NCI-H2196 (cell line): ENCODE measurements around the gene PKNOX2.

Experiments
- DNase-seq: peaks from one replicate; lab custom pipeline; 2025; ENCODE audit not compliant: unreplicated experiment; lab: John Stamatoyannopoulos, UW

PKNOX2 gene

GRCh38 chr11:125351033-125351867, 186.7 kb downstream of the PKNOX2 start:
- no peak for DNase-seq

DNA sequence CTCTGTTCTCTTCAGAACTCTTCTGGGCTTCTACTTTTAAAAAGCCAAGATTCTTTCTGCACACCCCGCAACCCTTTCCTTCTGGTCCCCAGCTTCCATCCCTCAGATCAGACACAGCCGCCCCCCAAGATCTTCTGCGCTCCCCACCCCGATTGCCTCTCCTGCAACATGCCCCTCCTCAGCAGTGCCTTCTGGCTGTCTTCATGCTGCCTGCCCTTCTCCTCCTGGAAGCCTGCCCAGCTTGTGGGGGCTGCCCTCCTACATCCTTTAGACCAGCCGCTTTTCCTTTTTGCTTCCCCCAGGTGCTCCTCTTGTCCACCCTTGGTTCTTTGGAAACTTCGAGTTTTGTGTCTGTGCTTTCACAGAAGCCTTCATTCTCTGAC, 187.3 kb downstream of the PKNOX2 start:
- DNase-seq: no peak

- DNase-seq: no peak
Observed at GRCh38 chr11:125356797-125357196, 192.2 kb downstream of the PKNOX2 start.

DNA sequence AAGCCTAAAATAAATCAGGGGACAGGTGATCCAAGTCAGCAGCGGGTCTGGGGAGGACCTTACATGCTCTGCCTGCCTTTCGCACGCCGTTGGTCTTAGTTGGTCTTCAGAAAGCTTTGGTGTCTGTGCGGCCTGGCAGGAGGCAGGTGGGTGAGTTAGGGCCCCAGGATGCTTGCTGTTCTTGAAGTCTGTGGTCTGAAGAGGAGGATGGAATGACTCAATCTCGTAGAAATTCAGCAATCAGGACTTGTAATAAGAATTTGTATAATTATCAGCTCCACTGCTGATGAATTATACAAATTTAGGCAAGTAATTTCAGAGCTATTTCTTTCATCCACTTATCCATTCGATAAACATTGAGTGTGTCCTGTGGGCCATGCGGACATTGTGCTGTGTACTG, 193.0 kb downstream of the PKNOX2 start:
- no peak for DNase-seq

DNA sequence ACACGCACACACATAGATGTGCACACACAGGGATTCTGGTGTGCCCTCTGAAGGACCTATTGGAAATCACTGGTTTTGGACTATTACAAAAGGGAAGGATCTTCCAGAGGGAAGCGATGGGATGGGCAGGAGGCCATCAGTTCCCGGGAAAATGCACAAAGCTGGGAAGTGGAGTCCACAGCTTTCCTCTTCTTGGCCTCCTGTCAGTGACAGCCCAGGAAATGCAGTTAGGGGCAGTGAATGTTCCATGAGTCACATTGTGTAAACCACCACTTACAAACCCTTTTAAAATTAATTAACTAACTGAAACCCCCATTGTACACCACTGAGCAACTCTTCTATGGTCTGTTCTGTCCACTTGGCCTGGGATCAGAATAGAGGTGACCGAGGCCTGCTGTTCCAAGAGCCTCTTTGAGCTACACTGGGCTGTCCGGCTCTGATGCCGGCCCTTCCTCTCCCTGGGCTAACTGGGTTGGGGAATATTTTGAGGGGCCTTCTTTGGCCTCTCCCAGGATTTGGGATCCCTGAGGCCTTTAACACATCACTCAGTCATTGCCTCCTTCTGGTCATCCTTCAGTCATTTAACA, 193.8 kb downstream of the PKNOX2 start:
- no peak for DNase-seq

- no peak for DNase-seq
Observed at GRCh38 chr11:125359130-125359529, 194.6 kb downstream of the PKNOX2 start.

DNA sequence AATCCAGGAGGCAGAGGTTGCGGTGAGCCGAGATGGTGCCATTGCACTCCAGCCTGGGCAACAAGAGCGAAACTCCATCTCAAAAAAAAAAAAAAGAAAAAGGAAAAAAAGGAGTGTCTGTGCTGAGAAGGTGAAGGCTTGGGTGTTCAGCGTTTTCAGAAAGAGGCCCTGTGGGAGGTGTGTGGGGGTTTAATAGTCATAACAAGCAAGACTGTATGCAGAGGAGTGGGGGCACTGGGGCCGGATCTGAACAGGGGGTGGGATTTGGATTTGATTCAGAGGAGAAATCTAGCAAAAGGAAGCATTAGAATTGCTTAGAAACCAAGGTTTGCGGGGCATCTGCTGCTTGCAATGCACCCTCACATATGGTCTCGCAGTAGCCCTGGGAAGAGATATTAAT, 195.5 kb downstream of the PKNOX2 start:
- no peak for DNase-seq

DNA sequence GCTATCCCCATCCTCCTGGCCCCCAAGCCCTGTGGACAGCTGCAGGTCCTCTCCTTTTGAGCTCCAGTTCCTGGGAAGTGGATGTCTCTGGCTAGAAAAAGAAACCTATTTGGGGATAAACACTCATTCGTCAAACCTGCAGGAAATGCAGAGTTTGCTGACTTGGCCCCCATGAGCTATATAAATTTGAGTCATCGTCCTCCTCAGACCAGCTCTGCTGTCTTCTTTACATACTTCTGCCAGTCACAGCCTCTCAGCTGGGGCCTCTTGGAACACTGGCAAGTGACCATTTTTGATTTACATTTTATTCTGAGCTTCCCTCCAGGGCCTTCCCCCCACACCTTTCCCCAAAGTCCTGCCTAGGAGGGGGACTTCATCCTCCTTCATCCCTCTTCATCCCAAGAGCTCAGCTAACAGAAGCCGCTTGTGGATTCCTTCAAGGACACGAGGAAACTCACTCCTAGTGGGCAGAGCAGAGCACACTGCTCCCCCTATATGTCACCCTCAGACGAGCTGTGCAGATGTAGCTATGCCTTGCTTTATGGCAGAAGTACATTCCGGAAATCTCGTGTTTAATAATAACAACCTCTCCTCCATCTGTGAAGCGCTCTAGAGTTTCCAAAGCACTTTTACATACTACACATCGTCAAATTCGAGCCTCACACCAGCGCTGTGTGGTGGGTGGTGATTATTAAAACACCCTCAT, 199.7 kb downstream of the PKNOX2 start:
- DNase-seq: no peak

DNA sequence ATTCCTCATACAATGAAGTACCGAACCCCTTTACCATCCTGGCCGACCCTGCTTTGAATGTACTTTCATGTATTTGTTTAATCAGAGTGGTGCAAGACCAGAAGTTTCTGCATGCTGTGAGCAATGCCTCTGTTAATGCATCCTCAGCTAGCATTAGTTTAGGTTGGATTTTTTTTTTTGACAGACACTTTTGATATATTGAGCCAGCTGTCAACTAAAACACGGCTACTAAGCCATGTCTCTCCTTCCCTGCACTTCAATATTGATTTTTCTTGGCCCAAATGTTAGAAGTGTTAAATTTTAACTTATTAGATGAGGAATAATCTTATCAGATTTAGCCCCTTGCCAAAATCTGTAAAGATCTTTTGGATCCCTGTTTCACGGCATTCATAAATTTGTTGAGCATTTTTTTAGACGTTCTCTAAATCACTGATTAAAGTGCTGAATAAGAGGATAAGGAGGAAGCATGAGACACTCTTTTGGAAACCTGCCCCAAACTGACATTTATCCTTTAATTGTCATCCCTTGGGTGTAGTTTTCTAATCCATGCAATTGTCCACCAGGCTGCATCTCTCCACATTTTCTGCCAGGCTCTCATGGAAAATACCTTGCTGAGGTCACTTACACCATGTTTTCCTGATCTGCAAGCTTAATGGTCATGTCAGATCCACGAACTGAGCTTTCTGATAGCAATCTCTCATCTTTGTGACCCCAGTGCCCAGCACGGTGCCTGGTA, 200.8 kb downstream of the PKNOX2 start:
- DNase-seq: no peak

GRCh38 chr11:125367710-125368109, 203.2 kb downstream of the PKNOX2 start:
- no peak for DNase-seq

DNA sequence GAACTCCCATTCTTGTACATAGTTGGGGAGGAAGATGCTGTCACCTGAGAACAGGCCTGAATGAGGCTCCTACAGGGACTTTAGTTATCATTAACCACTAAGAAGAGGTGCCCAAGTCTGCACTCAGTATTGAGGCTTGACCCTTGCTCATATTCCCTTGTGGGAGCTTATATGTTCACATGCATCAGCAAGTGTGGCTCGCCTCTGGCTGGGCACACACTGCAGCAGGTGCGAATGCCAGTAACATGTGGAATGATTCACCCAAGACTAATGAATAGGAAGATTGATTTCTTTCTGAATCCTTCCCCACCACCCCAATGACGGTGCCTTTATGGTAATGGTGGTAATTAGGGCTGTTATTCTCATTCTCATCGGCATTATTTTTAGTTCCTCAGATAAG, 204.2 kb downstream of the PKNOX2 start:
- DNase-seq: no peak

- DNase-seq: no peak
Observed at GRCh38 chr11:125369808-125370207, 205.3 kb downstream of the PKNOX2 start.

- no peak for DNase-seq
Observed at GRCh38 chr11:125370561-125371389, 206.2 kb downstream of the PKNOX2 start.

GRCh38 chr11:125371431-125371935, 206.9 kb downstream of the PKNOX2 start:
- peak; percentile 55 for DNase-seq

- DNase-seq: no peak
Observed at GRCh38 chr11:125372088-125372487, 207.5 kb downstream of the PKNOX2 start.

DNA sequence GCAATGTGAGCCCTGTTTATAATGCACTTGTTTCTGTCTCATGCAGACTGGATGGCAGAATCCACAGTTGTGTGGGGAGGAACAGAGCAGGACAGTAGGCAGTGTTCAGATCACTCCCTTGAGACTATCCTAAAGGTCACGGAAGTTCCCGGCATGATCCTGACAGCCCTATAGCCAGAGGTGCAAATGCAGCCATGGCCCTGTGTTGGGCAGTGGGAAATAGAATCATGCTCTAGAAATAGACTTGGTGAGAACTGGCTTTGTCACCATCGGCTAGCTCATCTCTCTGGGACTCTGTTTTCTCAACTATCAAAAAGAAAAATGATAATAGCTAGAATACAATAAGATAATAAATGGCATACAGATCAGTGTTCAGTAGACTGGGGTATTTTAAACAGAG, 208.4 kb downstream of the PKNOX2 start:
- DNase-seq: no peak

DNA sequence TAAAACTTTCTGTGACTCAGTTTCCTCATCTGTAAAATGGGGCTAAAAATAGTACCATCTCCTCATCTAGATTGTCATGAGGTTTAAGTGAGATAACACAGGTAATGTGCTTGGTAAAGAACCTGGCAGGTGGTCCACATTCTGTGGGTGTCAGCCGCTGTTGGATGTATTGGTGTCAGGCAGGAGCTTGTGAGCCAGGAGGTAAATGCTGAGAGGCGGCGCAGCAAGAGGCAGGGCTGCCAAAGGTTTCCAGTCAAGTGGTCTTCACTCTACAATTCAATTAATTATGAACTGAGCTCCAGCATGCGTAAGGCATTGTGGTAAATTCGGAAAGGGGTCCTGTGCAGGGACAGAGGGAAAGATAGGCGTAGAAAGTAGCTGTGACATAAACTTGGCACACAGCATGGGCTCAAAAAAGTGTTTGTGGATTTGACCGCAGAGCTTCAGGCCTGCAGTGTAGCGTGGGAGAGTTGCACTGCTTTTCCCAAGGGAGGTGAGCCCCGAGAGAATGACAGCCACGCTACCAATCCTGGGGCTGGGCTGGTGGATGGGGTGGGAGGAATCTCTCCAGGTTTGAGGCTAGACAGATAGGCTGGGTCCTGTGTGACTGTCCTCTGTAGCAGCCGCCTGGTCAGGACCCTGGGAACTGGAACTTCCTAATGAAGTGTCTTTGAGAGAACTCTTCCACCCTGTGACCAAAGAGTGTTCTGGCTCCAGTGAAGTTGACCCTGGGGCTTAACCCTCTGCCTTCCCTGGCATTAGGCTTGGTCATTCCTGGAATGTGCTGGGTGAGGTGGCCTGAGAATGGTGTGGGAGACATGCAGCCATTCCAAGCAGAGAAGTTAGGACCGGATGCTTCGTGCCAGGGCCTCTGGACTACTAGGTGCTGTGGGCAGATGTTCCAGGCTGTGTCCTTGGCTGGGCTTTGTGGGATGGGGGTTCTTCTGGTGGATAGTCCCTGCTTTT, 209.2 kb downstream of the PKNOX2 start:
- DNase-seq: no peak

DNA sequence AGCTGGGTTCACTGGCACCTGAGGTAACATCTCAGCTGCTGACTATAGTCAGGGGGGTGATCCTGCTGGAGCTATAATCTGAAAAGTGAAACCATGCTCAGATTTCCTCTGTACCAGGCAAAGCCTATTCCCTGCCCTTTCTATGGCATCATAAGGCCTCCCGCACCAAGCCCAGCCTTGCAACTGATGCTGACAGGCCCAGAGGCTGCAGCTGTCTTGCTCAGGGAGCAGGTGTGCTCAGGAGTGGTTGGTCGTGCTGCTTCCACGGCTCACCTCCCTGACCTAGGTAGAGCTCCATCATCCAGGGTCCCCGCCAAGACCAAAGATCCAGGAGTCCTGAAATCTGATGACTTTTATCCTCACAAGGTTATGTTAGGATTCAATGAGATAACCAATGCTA, 209.8 kb downstream of the PKNOX2 start:
- DNase-seq: peak; percentile 6

- no peak for DNase-seq
Observed at GRCh38 chr11:125375146-125375545, 210.6 kb downstream of the PKNOX2 start.
